GM21529 (cell line): ENCODE results near the gene CR2.
A peak's percentile ranks its signal among the peaks of the same experiment; 100 is the strongest.
"Not testable (repeated sequence)": the region's sequence is repeated elsewhere in the genome, so short reads cannot be mapped to it uniquely, and the experiment has no call there.

Experiments
- ATAC-seq: cut with Tn5 transposase; IDR thresholded peaks from one replicate; pipeline ENCODE4 v1.9.1; 2021; ENCODE audit not compliant: unreplicated experiment

Gene CR2

DNA sequence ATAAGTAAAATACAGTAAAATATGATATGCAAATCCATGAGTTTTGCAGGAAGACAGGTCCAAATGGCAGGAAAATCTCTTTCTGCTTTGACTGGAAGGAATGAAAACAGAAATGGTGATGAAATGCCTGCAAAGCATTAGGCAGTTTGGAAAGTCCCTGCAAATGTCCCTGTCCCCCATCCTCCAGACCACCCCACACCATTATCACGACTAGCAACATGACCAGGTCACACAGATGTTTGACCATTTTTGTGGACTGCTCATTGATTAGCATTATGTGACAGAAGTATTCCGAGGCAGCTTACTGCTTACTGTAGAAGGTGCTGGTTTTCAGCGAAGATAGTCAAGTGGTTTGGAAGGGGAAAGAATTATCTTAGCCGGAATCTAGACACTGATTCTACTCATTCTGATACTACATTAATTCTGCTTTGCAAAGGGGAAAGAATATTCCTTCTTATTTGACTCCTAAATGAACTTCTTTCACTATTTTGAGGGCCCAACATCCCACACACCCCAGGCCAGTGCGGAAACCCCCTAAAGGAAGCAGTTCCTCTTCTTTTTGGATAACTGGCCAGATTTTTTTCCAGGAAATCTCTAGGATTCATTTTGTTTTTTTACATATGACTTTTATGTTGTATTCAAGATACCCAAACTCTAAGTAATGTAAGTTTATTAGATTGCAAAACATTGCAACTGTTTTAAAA lies 9.5 kb upstream of the CR2 start:
- no peak for ATAC-seq

DNA sequence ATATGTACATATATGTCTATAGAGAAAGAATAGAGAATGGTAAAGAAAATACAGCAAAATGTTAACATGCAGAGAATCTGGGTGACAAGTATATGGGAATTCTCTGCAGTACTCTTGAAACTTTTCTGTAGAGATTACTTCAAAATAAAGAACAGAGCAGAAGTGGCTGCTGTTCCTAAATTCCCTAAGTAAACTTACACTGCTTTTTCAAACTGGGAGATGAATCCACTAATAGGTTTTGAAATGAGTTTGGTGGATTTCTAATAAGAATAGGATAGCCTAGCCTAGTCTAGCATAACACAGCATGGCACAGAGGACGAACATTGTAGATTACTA lies 450 bp upstream of the CR2 start:
- ATAC-seq = no peak

DNA sequence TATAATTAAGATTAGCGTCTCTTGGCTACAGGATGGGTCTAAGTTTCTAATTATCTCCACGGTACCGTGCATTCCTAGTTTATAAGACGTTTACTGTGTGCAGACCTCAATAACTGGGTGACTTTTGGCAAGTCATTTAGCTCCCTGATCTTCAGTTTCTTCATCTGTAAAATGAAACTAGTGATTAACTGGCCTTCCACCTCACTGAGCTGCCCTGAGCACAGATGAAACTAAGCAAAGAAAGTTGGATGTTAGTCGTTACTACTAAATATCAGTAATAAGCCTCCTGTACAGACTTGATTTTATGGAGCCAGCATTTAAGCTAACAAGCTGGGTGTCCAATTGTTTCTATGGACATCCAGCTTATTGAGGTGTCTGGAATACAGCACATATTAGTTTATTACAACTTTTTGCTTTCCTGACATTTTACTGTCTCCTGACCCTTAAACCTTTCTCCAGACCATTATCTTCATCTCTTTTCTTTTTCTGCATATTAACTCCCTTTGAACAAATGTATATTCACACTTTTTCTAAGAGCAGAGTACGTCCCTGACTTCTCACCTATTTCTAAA lies 1.1 kb downstream of the CR2 start:
- ATAC-seq = peak; percentile 38

- ATAC-seq = no peak
Measured at GRCh38 chr1:207458414-207458813, 4.3 kb downstream of the CR2 start.

GRCh38 chr1:207459008-207459407 lies 4.9 kb downstream of the CR2 start:
- ATAC-seq = no peak

DNA sequence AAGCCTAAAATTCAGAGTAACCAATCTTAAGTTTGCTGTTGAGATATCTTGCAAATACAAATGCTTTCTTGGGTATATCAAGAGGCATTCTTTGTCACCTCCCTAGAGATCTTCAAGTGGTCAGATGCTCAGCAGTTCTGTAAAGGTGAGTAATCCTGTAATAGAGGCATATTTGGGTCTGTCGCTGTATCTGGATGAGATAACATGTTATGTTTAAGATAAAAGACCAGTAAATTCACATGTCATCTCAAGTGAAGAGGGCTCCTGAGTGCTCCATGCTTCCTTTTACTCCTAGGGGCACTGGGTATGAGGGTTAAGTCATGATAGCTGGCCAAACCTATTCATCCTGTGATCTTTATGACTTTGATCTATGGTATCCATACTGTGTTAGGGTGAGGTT lies 7.5 kb downstream of the CR2 start:
- no peak for ATAC-seq

GRCh38 chr1:207462535-207462934 lies 8.4 kb downstream of the CR2 start:
- no peak for ATAC-seq

- no peak for ATAC-seq
Measured at GRCh38 chr1:207463021-207463420, 8.9 kb downstream of the CR2 start.

DNA sequence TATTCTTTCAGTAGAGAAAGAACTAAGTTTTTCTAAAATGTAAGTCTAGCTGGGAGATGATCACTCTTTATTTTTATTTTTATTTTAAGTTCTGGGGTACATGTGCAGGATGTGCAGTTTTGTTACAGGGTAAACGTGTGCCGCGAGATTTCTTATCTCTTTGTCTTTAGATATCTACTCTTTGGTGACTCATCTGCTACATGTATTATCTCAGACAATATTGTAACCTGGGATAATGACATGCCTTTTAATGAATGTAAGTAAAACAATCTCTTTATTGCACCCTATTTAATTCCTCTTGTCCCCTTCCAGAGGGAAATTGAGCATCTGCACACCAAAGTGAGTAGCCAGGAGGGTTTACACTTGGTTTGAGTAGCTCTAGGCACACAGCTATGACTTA lies 9.4 kb downstream of the CR2 start:
- ATAC-seq = no peak

DNA sequence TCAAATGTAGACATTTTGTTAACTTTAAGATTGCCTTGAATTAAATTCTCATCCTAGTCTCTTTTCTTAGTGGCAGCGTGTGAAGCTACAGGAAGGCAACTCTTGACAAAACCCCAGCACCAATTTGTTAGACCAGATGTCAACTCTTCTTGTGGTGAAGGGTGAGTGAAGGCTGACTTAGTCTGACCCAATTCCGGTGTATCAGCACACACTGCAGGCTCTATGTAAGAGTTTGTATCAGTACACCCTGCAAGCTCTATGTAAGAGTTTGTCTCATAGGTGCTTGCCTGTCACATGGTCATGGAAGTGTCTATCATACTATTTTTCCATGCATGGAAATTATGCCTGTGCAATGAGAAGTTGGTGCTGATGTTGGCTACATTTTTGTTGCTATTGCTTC lies 16.8 kb downstream of the CR2 start:
- no peak for ATAC-seq

- ATAC-seq = no peak
Measured at GRCh38 chr1:207474210-207474609, 20.1 kb downstream of the CR2 start.

- ATAC-seq = no peak
Measured at GRCh38 chr1:207486198-207486597, 32.1 kb downstream of the CR2 start.

DNA sequence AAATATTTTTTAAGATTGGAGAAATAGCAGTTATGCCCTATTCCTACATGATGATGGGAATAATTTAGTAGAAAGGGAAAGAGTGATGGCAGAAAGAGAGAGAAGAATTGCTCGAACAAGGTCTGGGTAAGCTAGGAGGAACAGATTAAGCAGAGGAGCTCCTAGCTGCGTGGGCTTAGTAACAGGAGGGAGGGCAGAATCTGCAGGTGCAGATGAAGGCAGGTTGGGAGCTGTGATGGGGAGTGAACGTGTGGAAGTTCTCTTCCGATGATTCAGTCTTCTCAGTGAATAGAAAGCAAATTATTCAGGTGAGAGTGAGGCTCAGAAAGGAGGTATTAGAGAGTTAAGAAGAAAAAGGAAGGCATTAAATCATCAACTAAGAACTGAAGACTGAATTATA lies 33.5 kb downstream of the CR2 start:
- ATAC-seq = no peak

GRCh38 chr1:207493212-207493611 lies 39.1 kb downstream of the CR2 start:
- no peak for ATAC-seq

DNA sequence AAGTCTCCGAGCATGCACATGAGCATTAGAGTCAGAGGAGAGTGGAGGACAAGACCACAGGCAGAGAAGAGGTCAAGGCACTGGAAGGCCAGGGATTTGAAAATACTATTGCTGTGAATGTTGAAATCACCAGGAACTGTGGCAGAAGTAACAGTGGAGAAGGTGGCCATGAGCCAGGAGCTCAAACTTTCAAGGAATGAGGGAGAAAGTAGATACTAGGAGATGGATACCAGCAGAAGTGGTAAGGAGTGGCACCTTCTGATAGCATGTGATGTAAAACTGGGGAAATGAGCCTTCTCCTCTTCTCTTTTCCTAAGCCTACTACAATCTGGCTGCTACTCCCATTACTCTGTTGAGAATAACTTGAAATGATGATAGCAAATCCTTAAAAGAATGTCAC lies 40.0 kb downstream of the CR2 start:
- ATAC-seq = no peak

- ATAC-seq = not testable (repeated sequence)
Measured at GRCh38 chr1:207495281-207495680, 41.2 kb downstream of the CR2 start.

GRCh38 chr1:207495801-207496792 lies 42.0 kb downstream of the CR2 start, which contains the start of gene CR1:
CR1 (plus strand) TSS chr1:207496157; CDS start chr1:207496268, 111 bp downstream.
- ATAC-seq = peak; percentile 46

DNA sequence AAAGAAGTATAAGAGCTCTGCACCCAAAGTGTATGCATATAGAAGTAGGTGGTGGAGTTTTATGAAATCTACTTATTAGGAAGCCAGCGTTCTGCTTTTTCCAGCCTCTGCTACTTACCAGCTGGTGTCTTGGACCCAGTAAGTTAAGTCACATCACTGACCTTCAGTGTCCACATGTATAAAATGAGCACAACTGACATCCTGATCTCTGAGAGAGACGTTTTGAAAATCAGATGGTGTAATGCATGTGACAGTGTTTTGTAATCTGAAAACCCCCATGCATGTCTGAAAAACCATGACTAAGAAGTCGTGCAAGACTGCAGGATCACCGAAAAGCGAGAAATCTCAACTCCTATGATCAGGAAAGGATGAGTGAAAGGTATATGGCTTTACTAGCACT lies 43.8 kb downstream of the CR2 start:
- no peak for ATAC-seq

- no peak for ATAC-seq
Measured at GRCh38 chr1:207499573-207499972, 45.4 kb downstream of the CR2 start.

DNA sequence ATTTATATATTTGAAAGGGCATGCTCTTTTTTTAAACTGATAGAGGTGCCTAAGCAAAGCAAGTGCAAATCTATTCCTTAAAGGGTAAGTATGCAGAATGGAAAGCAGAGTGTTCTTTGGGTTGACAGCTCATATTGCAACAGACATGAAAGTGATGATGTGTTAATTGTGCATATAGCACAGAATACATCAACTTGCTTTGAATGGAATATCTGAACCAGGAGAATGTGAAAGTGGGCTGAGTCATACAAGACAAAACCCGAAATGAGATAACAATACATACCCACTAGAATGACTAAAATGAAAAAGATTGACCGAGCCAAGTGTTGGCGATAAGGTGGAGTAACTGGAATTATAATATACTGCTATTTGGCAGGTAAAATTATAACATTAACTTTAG lies 46.2 kb downstream of the CR2 start:
- ATAC-seq = no peak

GRCh38 chr1:207501071-207501470 lies 46.9 kb downstream of the CR2 start:
- ATAC-seq = no peak

DNA sequence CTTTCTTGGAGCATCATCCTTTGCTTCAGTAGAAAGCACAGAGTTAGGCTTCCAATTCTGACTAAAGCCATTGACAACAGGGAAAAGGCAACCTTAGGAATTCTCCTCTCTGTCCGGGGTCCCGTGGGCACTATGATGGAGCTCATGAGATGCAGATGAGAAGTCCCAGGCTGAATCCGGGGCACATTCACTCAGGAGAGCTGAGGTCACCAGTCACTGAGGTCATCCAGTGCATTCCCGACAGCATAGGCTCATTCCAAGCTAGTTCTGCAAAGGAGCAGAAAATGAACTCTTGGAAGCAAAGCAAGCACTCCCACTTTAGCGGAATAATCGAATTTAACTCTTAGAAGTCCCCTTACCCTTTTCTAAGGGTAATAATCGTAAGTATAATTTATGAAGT lies 48.6 kb downstream of the CR2 start:
- no peak for ATAC-seq
